ENCODE data around the gene UTRN. TPM values are rescaled to one million over a fixed set of nuclear protein-coding genes. Genes with fewer than 3 reads are reported as not detected.

The UTRN gene
- 235 and 242 TPM in 2 replicates for total RNA-seq

DNA sequence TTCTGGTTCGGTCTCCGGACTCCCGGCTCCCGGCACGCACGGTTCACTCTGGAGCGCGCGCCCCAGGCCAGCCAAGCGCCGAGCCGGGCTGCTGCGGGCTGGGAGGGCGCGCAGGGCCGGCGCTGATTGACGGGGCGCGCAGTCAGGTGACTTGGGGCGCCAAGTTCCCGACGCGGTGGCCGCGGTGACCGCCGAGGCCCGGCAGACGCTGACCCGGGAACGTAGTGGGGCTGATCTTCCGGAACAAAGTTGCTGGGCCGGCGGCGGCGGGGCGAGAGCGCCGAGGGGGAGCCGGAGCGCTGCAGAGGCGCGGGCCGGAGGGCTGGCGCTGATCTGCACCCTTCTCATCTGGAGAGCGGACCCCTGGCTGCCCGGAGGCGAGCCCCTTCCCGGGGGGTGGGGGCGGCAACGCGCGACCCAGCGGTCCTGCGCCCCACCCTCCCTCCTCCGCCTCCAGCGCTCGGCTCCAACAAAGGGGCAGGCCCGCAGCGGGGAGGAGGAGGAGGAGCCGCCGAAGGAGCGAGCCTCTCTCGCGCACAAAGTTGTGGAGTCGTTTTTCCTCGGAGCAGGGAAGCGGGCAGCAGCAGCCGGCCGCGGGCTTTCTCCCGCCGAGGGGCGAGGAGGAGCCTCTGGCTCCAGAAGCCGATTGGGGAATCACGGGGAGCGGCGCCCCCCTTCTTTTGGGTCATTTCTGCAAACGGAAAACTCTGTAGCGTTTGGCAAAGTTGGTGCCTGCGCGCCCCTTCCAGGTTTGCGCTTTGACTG lies at the start of gene UTRN:
Gene UTRN (plus strand): TSS at position 553 of the 765 bp plus-strand sequence. CDS start 6,494 bp downstream, outside the sequence.
- Histone ChIP-seq H3K9me3 (ENCODE audit: low read depth, low read length) (no peaks in the 10 kb centered on the region), H3K27ac (ENCODE audit: low read depth, low read length) (peak within 1 kb of the TSS; percentile 86), H3K27me3 (ENCODE audit: insufficient read depth, low read length) (no peaks in the 10 kb centered on the region), H4K20me1 (ENCODE audit: insufficient read depth, low read length) (peaks cover 5% of the 10 kb centered on the region), H3K4me2 (ENCODE audit: insufficient read depth, low read length) (peak within 1 kb of the TSS; percentile 93), H3K4me1 (ENCODE audit: insufficient read depth, low read length) (peaks cover 18% of the 10 kb centered on the region), H3K79me2 (ENCODE audit: insufficient read depth, low read length) (peaks cover 50% of the 10 kb centered on the region), H3K36me3 (ENCODE audit: insufficient read depth, low read length) (no peaks in the 10 kb centered on the region), H3K4me3 (ENCODE audit: insufficient read depth, low read length) (peak within 1 kb of the TSS; percentile 91), H2AFZ (ENCODE audit: low read length) (peak within 1 kb of the TSS; percentile 79)
- TF ChIP-seq, protein P1, sequence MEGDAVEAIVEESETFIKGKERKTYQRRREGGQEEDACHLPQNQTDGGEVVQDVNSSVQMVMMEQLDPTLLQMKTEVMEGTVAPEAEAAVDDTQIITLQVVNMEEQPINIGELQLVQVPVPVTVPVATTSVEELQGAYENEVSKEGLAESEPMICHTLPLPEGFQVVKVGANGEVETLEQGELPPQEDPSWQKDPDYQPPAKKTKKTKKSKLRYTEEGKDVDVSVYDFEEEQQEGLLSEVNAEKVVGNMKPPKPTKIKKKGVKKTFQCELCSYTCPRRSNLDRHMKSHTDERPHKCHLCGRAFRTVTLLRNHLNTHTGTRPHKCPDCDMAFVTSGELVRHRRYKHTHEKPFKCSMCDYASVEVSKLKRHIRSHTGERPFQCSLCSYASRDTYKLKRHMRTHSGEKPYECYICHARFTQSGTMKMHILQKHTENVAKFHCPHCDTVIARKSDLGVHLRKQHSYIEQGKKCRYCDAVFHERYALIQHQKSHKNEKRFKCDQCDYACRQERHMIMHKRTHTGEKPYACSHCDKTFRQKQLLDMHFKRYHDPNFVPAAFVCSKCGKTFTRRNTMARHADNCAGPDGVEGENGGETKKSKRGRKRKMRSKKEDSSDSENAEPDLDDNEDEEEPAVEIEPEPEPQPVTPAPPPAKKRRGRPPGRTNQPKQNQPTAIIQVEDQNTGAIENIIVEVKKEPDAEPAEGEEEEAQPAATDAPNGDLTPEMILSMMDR (IDR thresholded peaks at IDR 0.05; ENCODE audit: extremely low read depth, low read depth, low read length): no peak
- DNase-seq (ENCODE audit: insufficient read length, low spot score, missing footprints): peak; percentile 93

DNA sequence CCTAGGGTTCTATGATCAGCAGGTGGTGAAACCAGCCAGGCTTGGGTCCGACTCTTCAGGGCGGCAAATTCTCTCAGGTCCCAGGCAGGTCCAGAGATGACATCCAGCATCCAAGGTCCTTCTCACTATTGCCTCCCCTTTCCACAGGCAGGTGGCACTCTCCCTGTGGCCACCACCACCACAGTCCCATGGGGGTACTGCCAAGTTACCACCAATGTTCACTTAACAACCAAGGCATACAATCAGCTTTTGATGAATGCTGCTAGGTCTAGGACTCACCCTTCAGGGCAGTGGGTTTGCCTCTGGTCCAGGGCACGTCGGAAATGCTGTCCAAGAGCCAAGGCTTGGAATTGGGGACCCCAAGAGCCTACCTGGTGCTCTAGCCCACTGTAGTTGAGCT lies 40.4 kb upstream of the UTRN start:
- Histone ChIP-seq H3K4me3 (ENCODE audit: insufficient read depth, low read length) (no peak overlapping the region), H3K27ac (ENCODE audit: low read depth, low read length) (no peak overlapping the region), H3K9me3 (ENCODE audit: low read depth, low read length) (no peaks in the 10 kb centered on the region), H2AFZ (ENCODE audit: low read length) (no peak overlapping the region), H3K4me1 (ENCODE audit: insufficient read depth, low read length) (peaks cover 18% of the 10 kb centered on the region), H3K79me2 (ENCODE audit: insufficient read depth, low read length) (no peaks in the 10 kb centered on the region), H3K36me3 (ENCODE audit: insufficient read depth, low read length) (no peaks in the 10 kb centered on the region), H3K4me2 (ENCODE audit: insufficient read depth, low read length) (no peak overlapping the region), H3K27me3 (ENCODE audit: insufficient read depth, low read length) (no peaks in the 10 kb centered on the region), H4K20me1 (ENCODE audit: insufficient read depth, low read length) (no peaks in the 10 kb centered on the region)
- TF ChIP-seq, protein P1 (IDR thresholded peaks at IDR 0.05; ENCODE audit: extremely low read depth, low read depth, low read length): no peak
- no peak for DNase-seq (ENCODE audit: insufficient read length, low spot score, missing footprints)

DNA sequence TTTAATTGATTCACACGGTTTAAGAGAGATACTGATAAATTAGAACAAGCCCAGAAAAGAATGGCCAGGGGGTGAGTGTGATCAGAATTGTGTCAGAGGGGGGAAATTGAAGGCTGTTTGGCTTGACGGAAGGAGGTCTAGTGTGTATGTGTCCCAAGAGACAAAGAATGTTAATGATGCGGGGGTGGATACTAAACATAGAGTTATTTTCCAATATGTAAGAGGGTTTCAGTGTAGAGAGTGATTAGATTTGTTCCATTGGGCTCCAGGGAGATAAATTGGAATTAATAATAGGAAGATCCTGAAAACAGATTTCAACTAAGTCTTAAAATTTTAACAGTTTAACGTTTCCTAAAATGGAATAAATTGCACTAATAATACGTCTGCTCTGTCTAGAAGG lies 38.1 kb upstream of the UTRN start:
- Histone ChIP-seq H3K27me3 (ENCODE audit: insufficient read depth, low read length) (no peaks in the 10 kb centered on the region), H4K20me1 (ENCODE audit: insufficient read depth, low read length) (no peaks in the 10 kb centered on the region), H3K9me3 (ENCODE audit: low read depth, low read length) (no peaks in the 10 kb centered on the region), H3K4me3 (ENCODE audit: insufficient read depth, low read length) (no peak overlapping the region), H3K36me3 (ENCODE audit: insufficient read depth, low read length) (no peaks in the 10 kb centered on the region), H3K4me2 (ENCODE audit: insufficient read depth, low read length) (no peak overlapping the region), H3K79me2 (ENCODE audit: insufficient read depth, low read length) (no peaks in the 10 kb centered on the region), H3K4me1 (ENCODE audit: insufficient read depth, low read length) (peaks cover 20% of the 10 kb centered on the region), H3K27ac (ENCODE audit: low read depth, low read length) (no peak overlapping the region), H2AFZ (ENCODE audit: low read length) (no peak overlapping the region)
- TF ChIP-seq, protein P1 (IDR thresholded peaks at IDR 0.05; ENCODE audit: extremely low read depth, low read depth, low read length): no peak
- no peak for DNase-seq (ENCODE audit: insufficient read length, low spot score, missing footprints)

DNA sequence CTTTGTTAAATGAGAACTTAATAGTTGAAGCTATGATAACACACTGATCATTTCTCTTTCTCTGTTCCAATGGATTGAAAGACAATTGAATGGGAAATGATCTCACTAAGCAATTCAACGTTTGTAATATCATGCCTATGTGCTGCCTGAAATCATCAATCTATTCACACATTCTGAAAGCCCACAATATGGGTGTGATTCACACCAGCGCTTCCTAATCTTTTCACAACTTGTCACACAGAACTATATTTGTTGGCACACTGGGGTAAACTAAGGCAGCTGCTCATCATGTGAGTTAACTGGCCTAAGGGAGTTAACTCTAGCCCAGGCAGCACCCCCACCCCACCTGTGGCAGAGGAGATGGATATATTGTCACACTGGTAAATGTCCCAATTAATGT lies 37.1 kb upstream of the UTRN start:
- H3K4me1 ChIP-seq (ENCODE audit: insufficient read depth, low read length): peaks cover 20% of the 10 kb centered on the region
- H3K4me3 ChIP-seq (ENCODE audit: insufficient read depth, low read length): no peak overlapping the region
- DNase-seq (ENCODE audit: insufficient read length, low spot score, missing footprints): no peak
- no peaks in the 10 kb centered on the region for H3K36me3 ChIP-seq (ENCODE audit: insufficient read depth, low read length)
- H3K79me2 ChIP-seq (ENCODE audit: insufficient read depth, low read length): no peaks in the 10 kb centered on the region
- H2AFZ ChIP-seq (ENCODE audit: low read length): no peak overlapping the region
- TF ChIP-seq, protein P1 (IDR thresholded peaks at IDR 0.05; ENCODE audit: extremely low read depth, low read depth, low read length): no peak
- H3K9me3 ChIP-seq (ENCODE audit: low read depth, low read length): no peaks in the 10 kb centered on the region
- H3K27me3 ChIP-seq (ENCODE audit: insufficient read depth, low read length): no peaks in the 10 kb centered on the region
- H3K27ac ChIP-seq (ENCODE audit: low read depth, low read length): peak overlapping the region; percentile 80
- H4K20me1 ChIP-seq (ENCODE audit: insufficient read depth, low read length): no peaks in the 10 kb centered on the region
- peak overlapping the region; percentile 11 for H3K4me2 ChIP-seq (ENCODE audit: insufficient read depth, low read length)
